Glutamatergic neuron (in vitro differentiated cells): ENCODE data around the gene CAV1. TPM values are rescaled to one million over a fixed set of nuclear protein-coding genes. Genes with fewer than 3 reads are reported as not detected.

ENCODE experiments used
- DNase-seq: peaks from one replicate; pipeline ENCODE4 v3.0.0; 2022
- H3K27ac Mint-ChIP-seq: one replicate; pipeline ENCODE4 v1.8.0; 2020; ENCODE audit warnings: mild to moderate bottlenecking, mixed read lengths, inconsistent platforms; ENCODE audit not compliant: unreplicated experiment
- H3K27me3 Mint-ChIP-seq: one replicate; pipeline ENCODE4 v1.8.0; 2020; ENCODE audit warnings: mild to moderate bottlenecking, moderate library complexity, mixed read lengths, inconsistent platforms; ENCODE audit not compliant: unreplicated experiment
- H3K36me3 Mint-ChIP-seq: one replicate; pipeline ENCODE4 v1.8.0; 2020; ENCODE audit warnings: mild to moderate bottlenecking, mixed read lengths, inconsistent platforms; ENCODE audit not compliant: unreplicated experiment
- H3K4me1 Mint-ChIP-seq: one replicate; pipeline ENCODE4 v1.8.0; 2020; ENCODE audit warnings: mild to moderate bottlenecking, low read depth, mixed read lengths, inconsistent platforms; ENCODE audit not compliant: unreplicated experiment
- H3K4me3 Mint-ChIP-seq: one replicate; pipeline ENCODE4 v1.8.0; 2020; ENCODE audit warnings: mild to moderate bottlenecking, mixed read lengths, inconsistent platforms; ENCODE audit not compliant: unreplicated experiment
- H3K9me3 Mint-ChIP-seq: one replicate; pipeline ENCODE4 v1.8.0; 2020; ENCODE audit warnings: mild to moderate bottlenecking, moderate library complexity, mixed read lengths, inconsistent platforms; ENCODE audit not compliant: unreplicated experiment
- total RNA-seq: library from RNA; stranded (reverse); fragmentation: NEBNext Ultra II Directional; extraction: Animal tissue kit (Norgen Biotek cat#: 25700); gene quantifications from one replicate; pipeline ENCODE4 v1.2.1, GENCODE V29; 2021; ENCODE audit not compliant: unreplicated experiment
- TF ChIP-seq, protein P1 (sequence below): fragments of 200-600 bp; sonication (generic); IDR thresholded peaks from one replicate; pipeline ENCODE4 v1.5.0; 2021; ENCODE audit not compliant: partially characterized antibody, unreplicated experiment

Gene CAV1
- total RNA-seq, 1 donor from 2014 or later: 0.78 TPM

- H3K27ac Mint-ChIP-seq: no peak overlapping the region
- no peak for DNase-seq
- no peaks in the 10 kb centered on the region for H3K9me3 Mint-ChIP-seq
- TF ChIP-seq, protein P1, sequence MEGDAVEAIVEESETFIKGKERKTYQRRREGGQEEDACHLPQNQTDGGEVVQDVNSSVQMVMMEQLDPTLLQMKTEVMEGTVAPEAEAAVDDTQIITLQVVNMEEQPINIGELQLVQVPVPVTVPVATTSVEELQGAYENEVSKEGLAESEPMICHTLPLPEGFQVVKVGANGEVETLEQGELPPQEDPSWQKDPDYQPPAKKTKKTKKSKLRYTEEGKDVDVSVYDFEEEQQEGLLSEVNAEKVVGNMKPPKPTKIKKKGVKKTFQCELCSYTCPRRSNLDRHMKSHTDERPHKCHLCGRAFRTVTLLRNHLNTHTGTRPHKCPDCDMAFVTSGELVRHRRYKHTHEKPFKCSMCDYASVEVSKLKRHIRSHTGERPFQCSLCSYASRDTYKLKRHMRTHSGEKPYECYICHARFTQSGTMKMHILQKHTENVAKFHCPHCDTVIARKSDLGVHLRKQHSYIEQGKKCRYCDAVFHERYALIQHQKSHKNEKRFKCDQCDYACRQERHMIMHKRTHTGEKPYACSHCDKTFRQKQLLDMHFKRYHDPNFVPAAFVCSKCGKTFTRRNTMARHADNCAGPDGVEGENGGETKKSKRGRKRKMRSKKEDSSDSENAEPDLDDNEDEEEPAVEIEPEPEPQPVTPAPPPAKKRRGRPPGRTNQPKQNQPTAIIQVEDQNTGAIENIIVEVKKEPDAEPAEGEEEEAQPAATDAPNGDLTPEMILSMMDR: no peak
- no peaks in the 10 kb centered on the region for H3K27me3 Mint-ChIP-seq
- H3K36me3 Mint-ChIP-seq: no peaks in the 10 kb centered on the region
- no peak overlapping the region for H3K4me3 Mint-ChIP-seq
- no peaks in the 10 kb centered on the region for H3K4me1 Mint-ChIP-seq
Observed at GRCh38 chr7:116553168-116553964, 28.5 kb downstream of the CAV1 start.

GRCh38 chr7:116554436-116554835 lies 29.6 kb downstream of the CAV1 start:
- H3K4me3 Mint-ChIP-seq: no peak overlapping the region
- no peak for DNase-seq
- H3K36me3 Mint-ChIP-seq: no peaks in the 10 kb centered on the region
- H3K27ac Mint-ChIP-seq: no peak overlapping the region
- no peaks in the 10 kb centered on the region for H3K9me3 Mint-ChIP-seq
- H3K4me1 Mint-ChIP-seq: no peaks in the 10 kb centered on the region
- H3K27me3 Mint-ChIP-seq: no peaks in the 10 kb centered on the region
- TF ChIP-seq, protein P1: no peak

- Mint-ChIP-seq H3K4me3 (no peak overlapping the region), H3K27ac (no peak overlapping the region), H3K4me1 (peaks cover 3% of the 10 kb centered on the region), H3K9me3 (no peaks in the 10 kb centered on the region), H3K27me3 (no peaks in the 10 kb centered on the region), H3K36me3 (no peaks in the 10 kb centered on the region)
- no peak for DNase-seq
- TF ChIP-seq, protein P1: no peak
Observed at GRCh38 chr7:116554911-116555310, 30.1 kb downstream of the CAV1 start.

- TF ChIP-seq, protein P1: no peak
- Mint-ChIP-seq H3K27ac (no peak overlapping the region), H3K36me3 (no peaks in the 10 kb centered on the region), H3K4me1 (peaks cover 7% of the 10 kb centered on the region), H3K4me3 (no peak overlapping the region), H3K9me3 (no peaks in the 10 kb centered on the region), H3K27me3 (no peaks in the 10 kb centered on the region)
- no peak for DNase-seq
Observed at GRCh38 chr7:116557066-116557585, 32.3 kb downstream of the CAV1 start.

- TF ChIP-seq, protein P1: no peak
- Mint-ChIP-seq H3K27ac (no peak overlapping the region), H3K9me3 (no peaks in the 10 kb centered on the region), H3K4me1 (peaks cover 7% of the 10 kb centered on the region), H3K4me3 (no peak overlapping the region), H3K36me3 (no peaks in the 10 kb centered on the region), H3K27me3 (no peaks in the 10 kb centered on the region)
- no peak for DNase-seq
Observed at GRCh38 chr7:116557901-116558300, 33.1 kb downstream of the CAV1 start.
